SU-DHL-6 (cell line): ENCODE data around the gene SPTBN1.

Experiments used
- H2AFZ ChIP-seq: fragments of 200-600 bp; sonication (generic); 2 replicates; pipeline ENCODE4 v1.6.1; 2014; ENCODE audit warnings: low read depth, mild to moderate bottlenecking, moderate library complexity, mixed read lengths, antibody characterized with exemption, low read length; ENCODE audit not compliant: severe bottlenecking
- H3F3A ChIP-seq: fragments of 200-600 bp; shearing (Covaris generic); 2 replicates; pipeline ENCODE4 v1.6.0; 2016; ENCODE audit warnings: antibody characterized with exemption, mild to moderate bottlenecking; ENCODE audit not compliant: insufficient read depth
- H3K27ac ChIP-seq: fragments of 200-600 bp; sonication (generic); 2 replicates; pipeline ENCODE4 v1.5.1; 2016; ENCODE audit warnings: low read depth, mild to moderate bottlenecking, low read length, moderate library complexity, mixed read lengths
- H3K27me3 ChIP-seq: fragments of 200-600 bp; sonication (generic), shearing (Covaris generic); 2 replicates; pipeline ENCODE4 v1.6.0; 2014; ENCODE audit warnings: mild to moderate bottlenecking, low read length
- H3K36me3 ChIP-seq: fragments of 200-600 bp; sonication (generic); 2 replicates; pipeline ENCODE4 v1.6.1; 2014; ENCODE audit warnings: mild to moderate bottlenecking, low read length, mixed read lengths
- H3K4me2 ChIP-seq: fragments of 300-600, 200-600 bp; shearing (Covaris generic), sonication (generic); 2 replicates; pipeline ENCODE4 v1.6.0; 2014; ENCODE audit warnings: low read length, low read depth, mild to moderate bottlenecking; ENCODE audit not compliant: poor library complexity, severe bottlenecking
- H3K4me3 ChIP-seq: fragments of 200-600 bp; sonication (generic); 2 replicates; pipeline ENCODE4 v1.5.1; 2014; ENCODE audit warnings: antibody characterized with exemption, low read length, mild to moderate bottlenecking, mixed read lengths; ENCODE audit not compliant: insufficient read depth, poor library complexity, severe bottlenecking
- H3K79me2 ChIP-seq: fragments of 200-600 bp; sonication (generic); 2 replicates; pipeline ENCODE4 v1.6.1; 2014; ENCODE audit warnings: mild to moderate bottlenecking, low read length, moderate library complexity; ENCODE audit not compliant: insufficient read depth
- H3K9ac ChIP-seq: fragments of 200-600 bp; sonication (generic); 2 replicates; pipeline ENCODE4 v1.7.0; 2014; ENCODE audit warnings: mild to moderate bottlenecking, low read length
- H3K9me2 ChIP-seq: fragments of 200-600 bp; sonication (generic); replicated peaks from 2 replicates; pipeline ENCODE4 v1.6.1; 2014; ENCODE audit warnings: low read length; ENCODE audit not compliant: insufficient read depth
- H3K9me3 ChIP-seq: fragments of 200-600 bp; sonication (generic); 2 replicates; pipeline ENCODE4 v1.6.1; 2014; ENCODE audit warnings: low read length, mixed read lengths; ENCODE audit not compliant: insufficient read depth
- H4K20me1 ChIP-seq: fragments of 200-600 bp; sonication (generic); 2 replicates; pipeline ENCODE4 v1.6.1; 2014; ENCODE audit warnings: low read depth, mild to moderate bottlenecking, antibody characterized with exemption, low read length, moderate library complexity, mixed read lengths
- CTCF ChIP-seq: fragments of 200-600 bp; sonication (generic); IDR thresholded peaks from one replicate; pipeline ENCODE4 v1.5.1; 2017; ENCODE audit warnings: antibody characterized with exemption, mild to moderate bottlenecking, low read length, moderate library complexity; ENCODE audit not compliant: insufficient read depth, poor library complexity, severe bottlenecking
- EZH2phosphoT487 ChIP-seq: fragments of 200-600 bp; sonication (generic), shearing (Covaris generic); conservative IDR thresholded peaks from 2 replicates; pipeline ENCODE4 v1.6.1; 2018; ENCODE audit warnings: mild to moderate bottlenecking, antibody characterized with exemption, low read length, moderate library complexity, mixed read lengths

Gene SPTBN1

GRCh38 chr2:54644236-54644635, 188.1 kb downstream of the SPTBN1 start:
- no peaks in the 10 kb centered on the region for H3F3A ChIP-seq
- no peak for TF ChIP-seq EZH2phosphoT487
- TF ChIP-seq CTCF: no peak
- H3K27me3 ChIP-seq: no peaks in the 10 kb centered on the region
- no peaks in the 10 kb centered on the region for H3K9me3 ChIP-seq
- no peaks in the 10 kb centered on the region for H3K9me2 ChIP-seq
- no peaks in the 10 kb centered on the region for H3K79me2 ChIP-seq
- H3K36me3 ChIP-seq: no peaks in the 10 kb centered on the region
- no peak overlapping the region for H2AFZ ChIP-seq
- H4K20me1 ChIP-seq: no peaks in the 10 kb centered on the region
- no peak overlapping the region for H3K4me2 ChIP-seq
- H3K27ac ChIP-seq: no peak overlapping the region
- H3K4me3 ChIP-seq: no peak overlapping the region
- H3K9ac ChIP-seq: no peak overlapping the region

GRCh38 chr2:54646170-54646927, 190.2 kb downstream of the SPTBN1 start:
- Histone ChIP-seq H3K79me2 (no peaks in the 10 kb centered on the region), H3K4me3 (no peak overlapping the region), H3K9me2 (no peaks in the 10 kb centered on the region), H4K20me1 (no peaks in the 10 kb centered on the region), H3F3A (no peaks in the 10 kb centered on the region), H3K36me3 (no peaks in the 10 kb centered on the region), H3K9ac (no peak overlapping the region), H3K27ac (no peak overlapping the region), H3K9me3 (no peaks in the 10 kb centered on the region), H2AFZ (no peak overlapping the region), H3K4me2 (no peak overlapping the region), H3K27me3 (no peaks in the 10 kb centered on the region)
- TF ChIP-seq EZH2phosphoT487: no peak

- H3K36me3 ChIP-seq: no peaks in the 10 kb centered on the region
- TF ChIP-seq EZH2phosphoT487: no peak
- no peak for TF ChIP-seq CTCF
Observed at GRCh38 chr2:54648256-54648655, 192.1 kb downstream of the SPTBN1 start.

GRCh38 chr2:54649191-54649590, 193.1 kb downstream of the SPTBN1 start:
- H3K36me3 ChIP-seq: no peaks in the 10 kb centered on the region
- H3K27me3 ChIP-seq: no peaks in the 10 kb centered on the region
- no peak overlapping the region for H3K27ac ChIP-seq
- no peaks in the 10 kb centered on the region for H3K9me2 ChIP-seq
- no peak overlapping the region for H2AFZ ChIP-seq
- H3F3A ChIP-seq: no peaks in the 10 kb centered on the region
- H3K9ac ChIP-seq: no peak overlapping the region
- H3K79me2 ChIP-seq: no peaks in the 10 kb centered on the region
- no peak overlapping the region for H3K4me2 ChIP-seq
- no peaks in the 10 kb centered on the region for H4K20me1 ChIP-seq
- no peak for TF ChIP-seq CTCF
- TF ChIP-seq EZH2phosphoT487: no peak
- H3K9me3 ChIP-seq: no peaks in the 10 kb centered on the region
- no peak overlapping the region for H3K4me3 ChIP-seq

More at GRCh38 chr2:54648256-54648655, 192.1 kb downstream of the SPTBN1 start:
- H3K27me3 ChIP-seq: no peaks in the 10 kb centered on the region
- no peak overlapping the region for H3K9ac ChIP-seq
- H3F3A ChIP-seq: no peaks in the 10 kb centered on the region
- no peaks in the 10 kb centered on the region for H4K20me1 ChIP-seq
- no peaks in the 10 kb centered on the region for H3K9me2 ChIP-seq
- H2AFZ ChIP-seq: no peak overlapping the region
- H3K9me3 ChIP-seq: no peaks in the 10 kb centered on the region
- no peaks in the 10 kb centered on the region for H3K79me2 ChIP-seq
- no peak overlapping the region for H3K4me2 ChIP-seq
- no peak overlapping the region for H3K4me3 ChIP-seq
- no peak overlapping the region for H3K27ac ChIP-seq
